K562 (cell line): ENCODE results near the gene MACROD2. TPM values are rescaled to one million over a fixed set of nuclear protein-coding genes. Genes with fewer than 3 reads are reported as not detected.

ENCODE experiments used
- ATAC-seq: fragments of 200-7000 bp; cut with Tn5 transposase; 3 replicates; pipeline ENCODE4 v1.9.1; 2020; ENCODE audit warnings: moderate library complexity
- BruUV-seq: library from RNA; stranded (reverse); fragments of 400-500 nt; replicated peaks from 2 replicates; lab custom pipeline; 2021; lab: Mats Ljungman, UMichigan
- CTCF ChIA-PET: fragments of 300-600 bp; formaldehyde crosslinking; extraction: SDS; loops from one replicate; lab custom pipeline; 2021; ENCODE audit warnings: low intra/inter-chr PET ratio; lab: Yijun Ruan, JAX
- POLR2A ChIA-PET: fragments of 300-600, 350-650 bp; sonication (Branson Sonifier 250); formaldehyde crosslinking; extraction: SDS; loops from one replicate; lab custom pipeline; 2021; ENCODE audit warnings: antibody characterized with exemption, inconsistent platforms; lab: Yijun Ruan, JAX
- DNase-seq, 4 experiments: peaks; one replicate each; pipeline versions ENCODE4 v3.0.0 to v3.0.0-alpha.2; 2011 to 2018; ENCODE audit warnings: low spot score in 3 of 4, mixed read lengths in 3 of 4; ENCODE audit errors: extremely low read depth in 1 of 4
- FAIRE-seq: peaks from 2 replicates; lab custom pipeline; 2011; peaks lifted over from hg19 to GRCh38; lab: Jason Lieb, UNC
- H2AFZ ChIP-seq: 2 replicates; pipeline ENCODE4 v1.6.0; 2011; ENCODE audit warnings: low read depth, low read length, control low read depth, inconsistent platforms
- H3K27ac ChIP-seq: fragments of 200-600 bp; 3 replicates; pipeline ENCODE4 v1.8.0; 2011; ENCODE audit warnings: low read depth, mild to moderate bottlenecking, control low read depth, inconsistent platforms, low read length, moderate library complexity, mixed read lengths; ENCODE audit errors: extremely low read depth
- H3K27me3 ChIP-seq, 2 experiments: fragments of 300-600 bp in 1 of 2; 2 replicates in 1 of 2; 3 replicates in 1 of 2; pipeline versions ENCODE4 v1.6.0 to v1.8.0; 2011; ENCODE audit warnings: inconsistent platforms in 2 of 2, low read length in 2 of 2, mild to moderate bottlenecking in 1 of 2, mixed read lengths in 1 of 2, moderate library complexity in 1 of 2; ENCODE audit not compliant: control insufficient read depth in 2 of 2, insufficient read depth in 2 of 2
- H3K36me3 ChIP-seq: fragments of 300-600 bp; 3 replicates; pipeline ENCODE4 v1.8.0; 2011; ENCODE audit warnings: mild to moderate bottlenecking, low read length, inconsistent platforms; ENCODE audit not compliant: control insufficient read depth, insufficient read depth
- H3K4me1 ChIP-seq, 2 experiments: fragments of 200-600 bp in 1 of 2; replicated peaks in 1 of 2; 2 replicates in 1 of 2; 3 replicates in 1 of 2; pipeline versions ENCODE4 v1.5.1 to v1.8.0; 2011; ENCODE audit warnings: inconsistent platforms in 2 of 2, low read length in 2 of 2, mild to moderate bottlenecking in 1 of 2, mixed read lengths in 1 of 2, moderate library complexity in 1 of 2; ENCODE audit not compliant: control insufficient read depth in 2 of 2, insufficient read depth in 2 of 2
- H3K4me2 ChIP-seq: 2 replicates; pipeline ENCODE4 v1.6.1; 2011; ENCODE audit warnings: low read length, control low read depth, inconsistent platforms, mixed read lengths; ENCODE audit not compliant: insufficient read depth
- H3K4me3 ChIP-seq: fragments of 200-600 bp; sonication (generic), shearing (Covaris generic); 2 replicates; pipeline ENCODE4 v1.5.1; 2016; ENCODE audit warnings: control low read depth, inconsistent platforms
- H3K79me2 ChIP-seq: fragments of 200-600 bp; 3 replicates; pipeline ENCODE4 v1.8.0; 2011; ENCODE audit warnings: low read length, inconsistent platforms; ENCODE audit not compliant: control insufficient read depth, insufficient read depth
- H3K9ac ChIP-seq, 2 experiments: 2 replicates each; pipeline versions ENCODE4 v1.6.0 to v1.6.1; 2011; ENCODE audit warnings: low read depth in 2 of 2, low read length in 2 of 2, control low read depth in 1 of 2, inconsistent platforms in 1 of 2, mild to moderate bottlenecking in 1 of 2, mixed read lengths in 1 of 2; ENCODE audit not compliant: insufficient read depth in 1 of 2
- H3K9me1 ChIP-seq: one replicate; pipeline ENCODE4 v1.6.0; 2011; ENCODE audit warnings: inconsistent platforms, mild to moderate bottlenecking, low read length, moderate library complexity; ENCODE audit not compliant: control insufficient read depth, insufficient read depth
- H3K9me3 ChIP-seq: replicated peaks from 2 replicates; pipeline ENCODE4 v1.5.1; 2011; ENCODE audit warnings: low read depth, low read length, inconsistent platforms; ENCODE audit not compliant: control insufficient read depth, insufficient read depth
- H4K20me1 ChIP-seq: replicated peaks from 2 replicates; pipeline ENCODE4 v1.6.1; 2011; ENCODE audit warnings: low read length, inconsistent platforms, mixed read lengths; ENCODE audit not compliant: control insufficient read depth, insufficient read depth
- ARID2 ChIP-seq: fragments of 450-650 bp; IDR thresholded peaks from 2 replicates; pipeline ENCODE4 v1.6.1; 2017; ENCODE audit warnings: antibody characterized with exemption, mild to moderate bottlenecking
- CBX2 ChIP-seq: fragments of 200-600 bp; sonication (generic); IDR thresholded peaks from one replicate; pipeline ENCODE4 v1.6.1; 2012; ENCODE audit warnings: mild to moderate bottlenecking, low read length, inconsistent platforms; ENCODE audit not compliant: insufficient read depth, poor library complexity, severe bottlenecking
- CXXC5 ChIP-seq: fragments of 250-450 bp; sonication (Bioruptor Pico); IDR thresholded peaks from 2 replicates; pipeline ENCODE4 v1.8.0; 2022; ENCODE audit warnings: inconsistent platforms, mild to moderate bottlenecking, moderate library complexity
- JUND ChIP-seq, 2 experiments: IDR thresholded peaks; 2 replicates in 1 of 2; 3 replicates in 1 of 2; pipeline ENCODE4 v1.6.1; 2011; ENCODE audit warnings: borderline replicate concordance in 2 of 2, low read depth in 2 of 2, low read length in 2 of 2, improper control_type of control experiment in 1 of 2, missing biosample characterization in 1 of 2, missing genetic modification characterization in 1 of 2, missing genetic modification reagents in 1 of 2
- PHTF2 ChIP-seq: fragments of 250-450 bp; sonication (Bioruptor Pico); IDR thresholded peaks from 2 replicates; pipeline ENCODE4 v1.5.0; 2021; ENCODE audit warnings: mild to moderate bottlenecking
- POLR2AphosphoS5 ChIP-seq: IDR thresholded peaks from 2 replicates; pipeline ENCODE4 v1.6.1; 2011; ENCODE audit warnings: mild to moderate bottlenecking, low read depth, low read length, moderate library complexity; ENCODE audit not compliant: control insufficient read depth, insufficient read depth
- SMARCA4 ChIP-seq: fragments of 450-650 bp; IDR thresholded peaks from 2 replicates; pipeline ENCODE4 v1.6.1; 2016
- TSC22D4 ChIP-seq: fragments of 450-650 bp; IDR thresholded peaks from 2 replicates; pipeline ENCODE4 v1.6.1; 2016; ENCODE audit warnings: missing genetic modification characterization, missing biosample characterization, control low read depth
- WGBS: fragments of 100-300 bp; shearing (Covaris generic); methylation state at CpG from one replicate; pipeline ENCODE4 v1.1.6; 2016; ENCODE audit warnings: low coverage, mixed read lengths; ENCODE audit not compliant: insufficient coverage; ENCODE audit errors: missing lambda C conversion rate; 5-methylcytosine and 5-hydroxymethylcytosine counted together
- in situ Hi-C: fragments of 300-500 bp; cut with MboI; formaldehyde crosslinking; loops from 4 replicates; pipeline ENCODE4 v1.15.0; 2018; ENCODE audit warnings: inconsistent platforms, mixed read lengths
- intact Hi-C: fragments of 100-400 bp; cut with micrococcal nuclease; formaldehyde crosslinking; loops from 2 replicates; pipeline ENCODE4 v1.14.2; 2022
- polyA plus RNA-seq, 8 experiments: library from polyadenylated mRNA; depleted of rRNA in 4 of 8; stranded (reverse) in 5 of 8; unstranded in 3 of 8; fragments of >200 nt; fragmentation: Nextera tagmentation in 2 of 8; fragmentation: Illumina TruSeq in 1 of 8; extraction: Ambion mirVana in 2 of 8; extraction: Trizol in 1 of 8; gene quantifications; 2 replicates each; pipeline versions ENCODE4 v1.2.1 to v1.2.3, GENCODE V29; 2011 to 2014; ENCODE audit warnings: inconsistent platforms in 1 of 8, missing spikeins in 1 of 8
- total RNA-seq, 7 experiments: library from RNA; depleted of rRNA in 6 of 7; stranded (reverse); fragments of >200 nt in 6 of 7; fragmentation: Illumina TruSeq in 2 of 7; extraction: Trizol in 2 of 7; gene quantifications; 2 replicates each; pipeline versions ENCODE4 v1.2.1 to v1.2.3, GENCODE V29; 2011 to 2021; ENCODE audit warnings: low replicate concordance in 1 of 7
- TF ChIP-seq, protein P1 (sequence below): fragments of 250-450 bp; sonication (Bioruptor Pico); IDR thresholded peaks from 2 replicates; pipeline ENCODE4 v1.5.0; 2021

MACROD2 gene
- total and polyA plus RNA-seq, 9 of the 15 experiments (the other 6 are each of a cell fraction or from before 2014, with no cell fraction given) = not detected

DNA sequence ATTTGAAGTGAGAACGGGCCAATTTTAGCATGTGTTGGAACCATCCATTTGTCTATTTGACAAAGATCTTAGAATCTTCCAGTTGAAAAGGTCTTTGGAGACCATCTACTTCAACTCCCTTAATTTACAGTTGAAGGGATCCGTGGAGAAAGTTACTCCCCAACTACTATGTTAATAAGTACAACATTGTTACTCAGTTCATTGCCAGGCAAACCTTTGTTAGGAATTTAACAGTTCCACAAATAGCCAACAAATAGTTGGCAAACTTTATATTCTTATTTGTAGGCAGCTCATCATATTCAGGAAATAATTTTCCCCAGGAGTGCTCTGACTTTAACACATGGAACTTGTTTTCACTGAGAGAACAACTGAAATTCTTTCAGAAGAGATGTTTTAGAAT, 423.1 kb downstream of the MACROD2 start:
- Histone ChIP-seq H3K4me1 (no peaks in the 10 kb centered on the region), H3K4me2 (no peak overlapping the region), H3K9me1 (no peaks in the 10 kb centered on the region), H3K27ac (no peak overlapping the region), H3K9ac (no peak overlapping the region), H3K4me3 (no peak overlapping the region), H3K79me2 (no peaks in the 10 kb centered on the region), H3K27me3 (no peaks in the 10 kb centered on the region), H4K20me1 (no peaks in the 10 kb centered on the region), H3K9me3 (no peaks in the 10 kb centered on the region), H2AFZ (no peak overlapping the region), H3K36me3 (no peaks in the 10 kb centered on the region)
- whole genome bisulfite sequencing = 0% methylated on average over 2 of the region's 2 CpGs
- no peak for DNase-seq
- ATAC-seq = no peak
- TF ChIP-seq ARID2 = no peak
- TF ChIP-seq, protein P1, sequence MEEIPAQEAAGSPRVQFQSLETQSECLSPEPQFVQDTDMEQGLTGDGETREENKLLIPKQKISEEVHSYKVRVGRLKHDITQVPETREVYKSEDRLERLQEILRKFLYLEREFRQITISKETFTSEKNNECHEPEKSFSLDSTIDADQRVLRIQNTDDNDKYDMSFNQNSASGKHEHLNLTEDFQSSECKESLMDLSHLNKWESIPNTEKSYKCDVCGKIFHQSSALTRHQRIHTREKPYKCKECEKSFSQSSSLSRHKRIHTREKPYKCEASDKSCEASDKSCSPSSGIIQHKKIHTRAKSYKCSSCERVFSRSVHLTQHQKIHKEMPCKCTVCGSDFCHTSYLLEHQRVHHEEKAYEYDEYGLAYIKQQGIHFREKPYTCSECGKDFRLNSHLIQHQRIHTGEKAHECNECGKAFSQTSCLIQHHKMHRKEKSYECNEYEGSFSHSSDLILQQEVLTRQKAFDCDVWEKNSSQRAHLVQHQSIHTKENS (CRISPR knock-in tag) = no peak
- TF ChIP-seq TSC22D4 = no peak
- TF ChIP-seq PHTF2 (CRISPR knock-in tag) = no peak
- TF ChIP-seq CXXC5 (CRISPR knock-in tag) = no peak
- TF ChIP-seq SMARCA4 = no peak
- no peak for TF ChIP-seq JUND (IDR thresholded peaks at IDR 0.05; ENCODE audit: borderline replicate concordance, low read depth, low read length)
- TF ChIP-seq JUND (tag; IDR thresholded peaks at IDR 0.05; ENCODE audit: borderline replicate concordance, low read depth, low read length) = no peak
- TF ChIP-seq POLR2AphosphoS5 = no peak
- TF ChIP-seq CBX2 = no peak
- CTCF ChIA-PET = no interaction called here
- in situ Hi-C loops (no loop called here), intact Hi-C loops (no loop called here)
- POLR2A ChIA-PET = no interaction called here
- no TSS peak for BruUV-seq
- no peak for FAIRE-seq
